Liver (tissue), 9 donors: Measurements from ENCODE around the gene FBLIM1. TPM values are rescaled to one million over a fixed set of nuclear protein-coding genes. Genes with fewer than 3 reads are reported as not detected.
A peak's percentile ranks its signal among the peaks of the same experiment; 100 is the strongest.

ENCODE experiments used
- DNase-seq: peaks from one replicate; pipeline ENCODE4 v3.0.0-alpha.2; 2017; ENCODE audit warnings: low spot score
- H3K27ac ChIP-seq, 2 donors: one replicate each; pipeline ENCODE4 v1.7.0; 2013; ENCODE audit warnings: inconsistent platforms in 2 of 2, low read length in 2 of 2, control low read depth in 1 of 2, low read depth in 1 of 2, mild to moderate bottlenecking in 1 of 2
- H3K27me3 ChIP-seq, 4 donors: one replicate each; pipeline versions ENCODE4 v1.6.1 to v1.7.0; 2013; ENCODE audit warnings: low read length in 3 of 4, inconsistent platforms in 1 of 4, mild to moderate bottlenecking in 1 of 4, moderate library complexity in 1 of 4; ENCODE audit not compliant: control insufficient read depth in 4 of 4, insufficient read depth in 4 of 4
- H3K36me3 ChIP-seq, 4 donors: one replicate each; pipeline versions ENCODE4 v1.6.1 to v1.7.0; 2013; ENCODE audit warnings: low read length in 3 of 4, mild to moderate bottlenecking in 3 of 4, low read depth in 1 of 4, moderate library complexity in 1 of 4; ENCODE audit not compliant: control insufficient read depth in 4 of 4, insufficient read depth in 3 of 4
- H3K4me1 ChIP-seq, 4 donors: one replicate each; pipeline versions ENCODE4 v1.6.1 to v1.7.0; 2013; ENCODE audit warnings: low read length in 3 of 4, mild to moderate bottlenecking in 3 of 4, moderate library complexity in 1 of 4; ENCODE audit not compliant: control insufficient read depth in 4 of 4, insufficient read depth in 4 of 4
- H3K4me3 ChIP-seq, 3 donors: one replicate each; pipeline versions ENCODE4 v1.6.1 to v1.7.0; 2013; ENCODE audit warnings: low read length in 3 of 3, control low read depth in 1 of 3, low read depth in 1 of 3, mild to moderate bottlenecking in 1 of 3
- H3K9ac ChIP-seq, 2 donors: one replicate each; pipeline ENCODE4 v1.7.0; 2013; ENCODE audit warnings: low read length in 2 of 2, mild to moderate bottlenecking in 2 of 2, moderate library complexity in 2 of 2, control low read depth in 1 of 2, low read depth in 1 of 2
- H3K9me3 ChIP-seq, 4 donors: one replicate each; pipeline versions ENCODE4 v1.6.1 to v1.7.0; 2013; ENCODE audit warnings: low read length in 3 of 4; ENCODE audit not compliant: control insufficient read depth in 4 of 4
- CTCF ChIP-seq: fragments of 150-350 bp; IDR thresholded peaks from 2 replicates; pipeline ENCODE4 v1.5.1; 2017; ENCODE audit warnings: improper control_type of control experiment, low read depth, low read length; ENCODE audit not compliant: missing input control
- EGR1 ChIP-seq, 2 donors: IDR thresholded peaks; 2 replicates each; pipeline ENCODE4 v1.6.1; 2016 to 2018; ENCODE audit warnings: antibody characterized with exemption in 2 of 2, low read depth in 2 of 2
- FOXA1 ChIP-seq: IDR thresholded peaks from 2 replicates; pipeline ENCODE4 v1.6.1; 2016; ENCODE audit warnings: antibody characterized with exemption
- FOXA2 ChIP-seq: IDR thresholded peaks from 2 replicates; pipeline ENCODE4 v1.6.1; 2016; ENCODE audit warnings: antibody characterized with exemption
- GABPA ChIP-seq, 2 donors: IDR thresholded peaks in 1 of 2; conservative IDR thresholded peaks in 1 of 2; 2 replicates each; pipeline ENCODE4 v1.6.1; 2016; ENCODE audit warnings: antibody characterized with exemption in 2 of 2, mild to moderate bottlenecking in 1 of 2, moderate library complexity in 1 of 2
- HNF4A ChIP-seq, 2 donors: conservative IDR thresholded peaks; 2 replicates each; pipeline ENCODE4 v1.6.1; 2016; ENCODE audit warnings: antibody characterized with exemption in 2 of 2, mild to moderate bottlenecking in 2 of 2
- HNF4G ChIP-seq: IDR thresholded peaks from 2 replicates; pipeline ENCODE4 v1.6.1; 2016; ENCODE audit warnings: antibody characterized with exemption
- JUND ChIP-seq, 2 donors: IDR thresholded peaks; 2 replicates each; pipeline ENCODE4 v1.6.1; 2016; ENCODE audit warnings: antibody characterized with exemption in 2 of 2
- NR2F2 ChIP-seq: IDR thresholded peaks from 2 replicates; pipeline ENCODE4 v1.6.1; 2016; ENCODE audit warnings: antibody characterized with exemption
- RAD21 ChIP-seq, 2 donors: IDR thresholded peaks; 2 replicates each; pipeline ENCODE4 v1.6.1; 2016; ENCODE audit warnings: antibody characterized with exemption in 2 of 2, mild to moderate bottlenecking in 2 of 2
- REST ChIP-seq: IDR thresholded peaks from 2 replicates; pipeline ENCODE4 v1.6.1; 2016; ENCODE audit warnings: antibody characterized with exemption, mild to moderate bottlenecking
- RXRA ChIP-seq, 2 donors: IDR thresholded peaks; 2 replicates each; pipeline ENCODE4 v1.6.1; 2017 to 2018; ENCODE audit warnings: antibody characterized with exemption in 2 of 2, mild to moderate bottlenecking in 1 of 2
- SP1 ChIP-seq: IDR thresholded peaks from 2 replicates; pipeline ENCODE4 v1.6.1; 2018; ENCODE audit warnings: antibody characterized with exemption, mild to moderate bottlenecking
- TAF1 ChIP-seq: conservative IDR thresholded peaks from 2 replicates; pipeline ENCODE4 v1.6.1; 2016; ENCODE audit warnings: antibody characterized with exemption, mild to moderate bottlenecking
- YY1 ChIP-seq: IDR thresholded peaks from 2 replicates; pipeline ENCODE4 v1.6.1; 2016; ENCODE audit warnings: antibody characterized with exemption, mild to moderate bottlenecking
- ZBTB33 ChIP-seq: IDR thresholded peaks from 2 replicates; pipeline ENCODE4 v1.6.1; 2016; ENCODE audit warnings: antibody characterized with exemption
- WGBS: extraction: QIAGEN DNeasy Blood & Tissue Kit; methylation state at CpG from one replicate; pipeline ENCODE4 v1.1.7; 2013; 5-methylcytosine and 5-hydroxymethylcytosine counted together
- polyA plus RNA-seq, 2 donors: library from polyadenylated mRNA; stranded (reverse) in 1 of 2; unstranded in 1 of 2; fragments of 200-250 nt in 1 of 2; fragments of >200 nt in 1 of 2; fragmentation: Nextera tagmentation in 1 of 2; extraction: Ambion mirVana in 1 of 2; gene quantifications; one replicate each; pipeline versions ENCODE4 v1.2.1 to v1.2.3, GENCODE V29; 2013 to 2015
- total RNA-seq, 2 donors: library from RNA; depleted of rRNA; stranded (reverse); fragments of >200 nt; gene quantifications; one replicate each; pipeline ENCODE4 v1.2.3, GENCODE V29; 2014
- TF ChIP-seq, protein P1 (sequence below): IDR thresholded peaks from 2 replicates; pipeline ENCODE4 v1.6.1; 2016; ENCODE audit warnings: antibody characterized with exemption
- TF ChIP-seq, protein P2 (sequence below): IDR thresholded peaks from 2 replicates; pipeline ENCODE4 v1.6.1; 2016; ENCODE audit warnings: antibody characterized with exemption
- donor health status: healthy.
- donor health status: healthy.
- donor health status: healthy.
- donor health status: healthy.
- donor health status: healthy.

FBLIM1 gene
- total and polyA plus RNA-seq, 4 donors, result 3.6 to 6.4 (median 3.7) TPM

DNA sequence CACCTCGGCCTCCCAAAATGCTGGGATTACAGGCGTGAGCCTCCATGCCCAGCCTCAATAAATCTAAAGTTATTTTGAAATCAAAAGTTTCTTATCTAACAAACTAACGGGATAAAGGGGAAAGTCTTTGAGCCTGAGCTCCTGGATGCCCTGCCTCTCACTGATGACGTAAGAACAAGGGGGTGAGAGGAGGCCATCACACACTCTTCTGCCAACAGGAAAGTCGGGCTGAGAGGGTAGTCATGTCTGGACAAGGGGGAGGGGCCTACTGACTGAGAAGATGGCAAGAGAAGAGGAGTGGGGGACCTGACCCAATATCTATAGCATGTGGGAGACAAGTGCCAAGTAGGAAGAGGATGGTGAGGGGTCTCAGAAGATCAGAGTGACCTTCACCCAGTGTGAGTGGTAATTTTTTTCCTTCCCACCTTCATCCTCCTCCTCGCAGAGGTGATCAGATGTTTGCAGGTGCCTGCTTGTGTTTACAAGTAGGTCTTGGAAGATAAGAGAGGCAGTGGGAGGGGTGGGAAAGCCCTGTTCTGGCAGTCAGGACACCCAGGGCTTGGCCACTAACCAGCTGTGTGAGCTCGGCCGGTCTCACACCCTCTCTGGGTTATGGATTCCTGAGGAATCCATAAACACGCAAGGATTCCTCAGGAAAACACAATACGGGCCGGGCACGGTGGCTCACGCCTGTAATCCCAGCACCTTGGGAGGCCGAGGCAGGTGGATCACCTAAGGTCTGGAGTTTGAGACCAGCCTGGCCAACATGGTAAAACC, 39.2 kb downstream of the FBLIM1 start:
- H3K9me3 ChIP-seq, result no peaks in the 10 kb centered on the region
- no peak for DNase-seq
- H3K27me3 ChIP-seq, result no peaks in the 10 kb centered on the region
- TF ChIP-seq HNF4G (no peak), RXRA (IDR thresholded peaks at IDR 0.05) (peak; percentile 8 to 9)
- H3K36me3 ChIP-seq, result no peaks in the 10 kb centered on the region
- H3K4me3 ChIP-seq, result no peak overlapping the region
- peaks cover 9 to 14% (median 11%) of the 10 kb centered on the region in 4 donors for H3K4me1 ChIP-seq
- H3K27ac ChIP-seq, result no peak overlapping the region
- H3K9ac ChIP-seq, result no peak overlapping the region
- 82% methylated on average over 14 of the region's 14 CpGs for WGBS

DNA sequence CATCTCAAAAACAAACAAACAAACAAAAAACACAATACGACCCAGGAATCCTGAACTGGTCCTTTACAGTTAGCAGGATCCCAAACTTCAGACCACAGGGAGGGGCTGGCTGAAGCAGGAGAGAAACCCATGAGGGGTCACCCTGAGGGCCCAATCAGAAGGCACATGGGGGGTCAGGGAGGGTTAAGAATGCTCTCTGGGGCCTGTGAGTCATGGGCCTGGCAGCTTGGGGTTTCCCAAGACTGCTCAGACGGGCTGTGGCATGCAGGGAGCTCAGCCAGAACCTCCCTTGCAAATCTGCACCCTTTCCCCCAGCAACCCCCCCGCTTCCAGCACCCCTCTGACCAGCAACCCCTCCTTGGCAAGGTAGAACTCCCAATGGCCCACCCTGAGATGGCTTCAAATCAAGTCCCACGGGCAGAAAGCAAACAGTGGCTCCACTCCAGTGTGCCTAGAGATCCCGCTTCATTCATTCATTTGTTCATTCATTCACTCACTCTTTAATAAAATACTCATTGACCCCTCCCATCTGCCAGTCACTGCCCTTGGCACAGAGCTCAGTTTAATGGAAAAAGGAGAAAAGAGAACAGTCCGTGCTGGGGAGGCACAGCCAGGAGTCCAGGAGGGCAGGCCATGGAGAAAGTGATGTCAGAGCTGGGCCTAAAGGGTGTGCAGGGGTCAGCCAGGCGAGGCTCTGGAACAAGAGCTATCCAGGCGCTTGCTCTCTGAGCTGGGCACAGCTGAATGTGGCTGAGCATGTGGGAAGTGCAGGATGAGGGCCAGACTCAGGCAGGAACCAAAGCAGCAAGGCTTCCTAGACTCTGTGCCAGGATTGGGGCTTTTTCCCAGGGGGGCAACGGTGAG, 40.6 kb downstream of the FBLIM1 start:
- Histone ChIP-seq H3K9ac (no peak overlapping the region), H3K4me1 (peaks cover 9 to 14% (median 11%) of the 10 kb centered on the region in 4 donors), H3K27ac (peak overlapping the region; percentile 37 to 83)

More for the DNA sequence above, 40.6 kb downstream of the FBLIM1 start:
- H3K9me3 ChIP-seq, result no peaks in the 10 kb centered on the region
- WGBS, result 42% methylated on average over 9 of the region's 9 CpGs
- peak overlapping the region in 1 of 3 donors; percentile 9 for H3K4me3 ChIP-seq
- no peak for DNase-seq
- H3K36me3 ChIP-seq, result no peaks in the 10 kb centered on the region
- H3K27me3 ChIP-seq, result no peaks in the 10 kb centered on the region
- peak; percentile 89 for TF ChIP-seq NR2F2
- peak; percentile 26 for TF ChIP-seq TAF1
- TF ChIP-seq FOXA2, result peak; percentile 46
- TF ChIP-seq JUND (IDR thresholded peaks at IDR 0.05), result peak; percentile 88 to 95
- TF ChIP-seq SP1, result peak; percentile 99
- peak; percentile 35 to 38 for TF ChIP-seq RAD21 (IDR thresholded peaks at IDR 0.05)
- TF ChIP-seq REST, result peak; percentile 88
- peak; percentile 82 for TF ChIP-seq HNF4G
- TF ChIP-seq, protein P1, sequence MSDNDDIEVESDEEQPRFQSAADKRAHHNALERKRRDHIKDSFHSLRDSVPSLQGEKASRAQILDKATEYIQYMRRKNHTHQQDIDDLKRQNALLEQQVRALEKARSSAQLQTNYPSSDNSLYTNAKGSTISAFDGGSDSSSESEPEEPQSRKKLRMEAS, result peak; percentile 71
- no peak for TF ChIP-seq GABPA (IDR thresholded peaks at IDR 0.05 in 1 of 2, conservative IDR thresholded peaks at IDR 0.05 in 1 of 2)
- TF ChIP-seq RXRA (IDR thresholded peaks at IDR 0.05), result peak; percentile 96 to 98
- peak; percentile 83 for TF ChIP-seq ZBTB33
- peak in 1 of 2 donors; percentile 86 for TF ChIP-seq EGR1 (IDR thresholded peaks at IDR 0.05; ENCODE audit: low read depth in 2 of 2)
- peak; percentile 96 to 97 for TF ChIP-seq HNF4A (conservative IDR thresholded peaks at IDR 0.05)
- TF ChIP-seq CTCF, result no peak
- TF ChIP-seq, protein P2, sequence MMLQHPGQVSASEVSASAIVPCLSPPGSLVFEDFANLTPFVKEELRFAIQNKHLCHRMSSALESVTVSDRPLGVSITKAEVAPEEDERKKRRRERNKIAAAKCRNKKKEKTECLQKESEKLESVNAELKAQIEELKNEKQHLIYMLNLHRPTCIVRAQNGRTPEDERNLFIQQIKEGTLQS, result peak; percentile 91
- TF ChIP-seq YY1, result peak; percentile 74
- no peak for TF ChIP-seq FOXA1
